Measurements from ENCODE around the gene FAM120B.

The FAM120B gene

DNA sequence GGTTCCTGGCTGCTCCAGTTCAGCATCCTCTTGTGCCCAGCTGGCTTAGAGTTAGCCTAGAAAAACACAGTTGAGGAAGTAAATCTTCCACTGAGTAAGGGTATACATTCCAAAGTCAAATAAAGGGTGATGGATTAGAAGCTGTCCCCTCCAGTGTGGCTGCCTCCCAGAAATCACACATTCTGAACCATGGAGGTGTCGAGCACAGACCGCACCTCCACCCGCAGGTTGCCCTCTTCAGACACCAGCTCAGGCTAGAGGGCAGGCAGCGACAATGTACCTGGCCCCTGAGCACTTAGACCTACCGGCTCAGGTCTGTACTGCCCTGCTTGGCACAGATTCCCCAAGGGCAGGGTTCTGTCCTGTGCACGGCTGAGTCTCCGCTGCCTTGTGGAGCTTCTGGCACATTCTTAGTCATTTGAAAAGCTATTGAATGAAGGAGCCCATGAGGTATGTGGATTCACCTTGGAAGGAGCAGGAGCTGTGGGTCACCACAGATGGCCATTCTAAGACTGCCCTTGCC lies 118.1 kb downstream of the FAM120B start:
- no peak for DNase-seq

DNA sequence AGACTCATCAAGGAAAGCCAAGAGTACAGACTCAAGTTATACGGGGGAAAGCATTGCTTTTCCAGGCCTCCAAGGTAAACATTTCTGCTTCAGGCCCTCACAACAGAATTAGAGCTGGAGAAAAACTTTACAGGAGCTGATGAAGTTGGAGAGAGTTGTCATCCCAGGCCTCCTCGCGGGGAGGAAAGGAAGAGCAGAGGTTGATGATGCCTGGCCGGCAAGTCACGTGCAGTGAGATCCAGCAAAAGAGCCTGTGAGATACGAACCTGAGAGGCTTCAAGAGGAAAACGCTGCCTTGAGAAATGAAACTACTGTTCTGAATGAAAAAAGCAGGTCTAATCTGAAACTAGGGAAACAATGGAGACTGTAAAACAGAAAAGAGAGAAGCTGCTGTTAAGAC lies 122.9 kb downstream of the FAM120B start:
- DNase-seq: peak in 1 of 2 experiments; percentile 13

- no peak for DNase-seq
Observed at GRCh38 chr6:170433163-170434116, 126.9 kb downstream of the FAM120B start.

GRCh38 chr6:170434117-170434820 lies 127.7 kb downstream of the FAM120B start:
- peak in 1 of 2 experiments; percentile 25 for DNase-seq

GRCh38 chr6:170434821-170435155 lies 128.2 kb downstream of the FAM120B start:
- DNase-seq: no peak

DNA sequence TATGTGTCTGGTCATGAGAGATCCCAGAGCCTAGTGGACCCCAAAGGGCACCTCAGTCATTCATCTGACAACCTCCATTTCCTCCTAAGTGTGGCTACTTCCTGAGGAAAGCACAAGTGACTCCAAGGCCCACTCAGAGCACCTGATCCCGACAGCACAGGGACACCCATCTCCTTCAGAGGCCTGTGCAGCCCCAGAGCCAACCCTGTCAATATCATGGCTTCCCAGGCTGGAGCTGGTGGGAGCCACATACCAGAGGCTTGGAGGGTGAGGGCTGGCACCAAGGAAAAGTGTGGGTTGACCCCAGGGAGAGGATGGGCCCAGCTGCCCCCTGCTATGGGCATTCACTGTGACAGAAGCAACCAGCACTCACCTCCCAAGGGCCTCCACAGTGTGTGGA lies 129.2 kb downstream of the FAM120B start:
- DNase-seq: no peak

GRCh38 chr6:170436209-170436809 lies 129.8 kb downstream of the FAM120B start:
- DNase-seq: no peak

GRCh38 chr6:170437719-170438401 lies 131.3 kb downstream of the FAM120B start:
- DNase-seq: peak in 1 of 2 experiments; percentile 30

- peak; percentile 98 for DNase-seq
Observed at GRCh38 chr6:170438402-170438753, 131.8 kb downstream of the FAM120B start.

DNA sequence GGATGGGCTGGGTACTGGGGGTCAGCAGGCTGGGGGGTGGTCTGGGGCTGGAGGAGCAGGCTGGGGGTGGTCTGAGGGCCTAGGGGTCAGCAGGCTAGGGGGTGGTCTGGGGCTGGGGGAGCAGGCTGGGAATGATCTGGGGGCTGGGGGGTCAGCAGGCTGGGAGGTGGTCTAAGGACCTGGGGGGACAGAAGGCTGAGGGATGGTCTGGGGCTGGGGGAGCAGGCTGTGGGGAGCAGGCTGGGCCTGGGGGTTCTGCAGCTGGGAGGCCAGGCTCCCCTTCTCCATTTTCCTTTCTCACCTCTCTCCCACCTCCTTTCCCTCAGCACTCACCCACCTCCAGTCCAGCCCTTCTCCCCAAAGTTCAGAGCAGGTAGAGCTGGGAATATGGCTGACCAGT lies 132.3 kb downstream of the FAM120B start:
- DNase-seq: no peak

DNA sequence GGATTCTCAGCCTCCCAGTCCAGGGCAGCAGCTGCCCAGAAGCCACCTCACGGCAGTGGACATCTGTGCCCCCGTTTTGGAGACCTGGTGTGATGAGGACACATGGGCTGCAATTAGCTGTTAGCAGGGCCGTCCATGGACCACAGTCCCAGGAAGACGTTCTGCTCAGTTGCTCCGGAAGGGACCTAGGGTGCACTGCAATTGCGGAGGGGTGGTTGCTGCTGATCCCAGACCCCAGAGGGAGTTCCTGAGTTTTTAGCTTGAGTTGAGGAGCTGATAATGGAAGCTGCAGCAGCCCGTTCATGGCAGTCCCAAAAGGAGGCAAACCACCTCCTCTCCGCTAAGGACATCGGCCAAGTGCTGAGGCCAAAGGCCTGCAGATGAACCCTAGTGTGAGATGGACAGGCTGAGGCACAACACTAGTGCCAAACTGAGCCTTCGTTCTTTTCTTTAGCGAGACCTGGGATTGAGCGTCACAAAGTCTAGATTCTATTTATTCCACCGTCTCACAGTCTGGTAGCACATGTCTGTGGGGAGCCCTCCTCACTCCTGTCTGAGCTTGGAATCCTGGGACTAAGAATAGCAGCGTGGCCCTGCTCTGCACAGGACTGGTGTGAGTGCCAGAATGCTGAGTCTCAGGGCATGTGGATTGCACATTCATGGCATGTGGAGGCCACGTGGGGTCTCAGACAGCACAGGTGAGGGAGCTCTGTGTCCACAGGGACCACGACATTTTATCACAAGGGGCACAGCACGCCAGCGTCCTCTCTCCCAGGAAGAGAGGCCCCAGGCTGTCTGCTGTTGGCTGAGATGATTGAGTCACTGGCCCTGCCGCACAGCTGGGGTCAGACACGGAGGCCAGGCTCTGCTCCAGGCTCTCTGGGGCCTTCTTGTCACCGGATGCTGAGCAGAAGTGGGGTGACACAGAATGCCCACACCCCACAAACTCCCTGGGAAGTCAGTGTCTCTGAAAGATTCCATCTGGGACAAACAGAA lies 133.1 kb downstream of the FAM120B start:
- DNase-seq: no peak

DNA sequence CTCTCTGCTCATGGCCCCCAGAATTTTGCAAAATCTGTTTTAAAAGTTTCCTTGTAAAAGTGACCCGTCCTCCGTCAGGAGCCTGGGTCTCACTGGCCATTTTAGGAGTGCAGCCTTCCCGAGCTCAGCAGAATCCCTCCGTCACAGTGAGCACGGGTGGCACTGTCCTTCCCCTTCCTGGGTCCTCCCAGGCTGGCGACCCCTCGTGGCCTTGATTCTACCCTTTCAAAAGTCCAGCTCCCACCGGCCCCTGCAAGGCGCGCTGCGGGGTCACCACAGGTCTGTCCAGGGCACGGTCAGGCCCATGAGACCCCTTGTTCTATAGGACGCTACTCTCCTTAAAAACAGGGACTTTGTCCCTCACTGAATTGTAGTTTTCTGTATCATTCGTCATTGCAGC lies 133.9 kb downstream of the FAM120B start:
- no peak for DNase-seq

DNA sequence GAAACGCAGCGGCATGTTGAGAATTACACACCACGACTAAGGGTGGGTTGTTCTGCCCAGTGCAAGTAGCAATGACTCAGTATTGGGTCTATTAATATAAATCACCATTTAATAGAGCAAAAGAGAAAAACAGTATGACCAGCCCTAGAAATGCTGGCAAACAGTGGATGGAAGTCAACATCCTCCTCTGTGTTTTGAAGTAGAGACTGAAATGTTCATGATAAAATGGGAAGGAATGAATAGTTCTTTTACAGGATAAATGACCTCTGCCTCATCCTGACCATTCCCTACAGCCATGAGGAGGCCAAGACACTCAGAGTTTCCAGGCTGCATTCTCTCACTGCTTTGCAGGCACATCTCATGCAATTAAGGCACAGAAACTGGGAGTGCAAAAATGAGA lies 134.8 kb downstream of the FAM120B start:
- no peak for DNase-seq

DNA sequence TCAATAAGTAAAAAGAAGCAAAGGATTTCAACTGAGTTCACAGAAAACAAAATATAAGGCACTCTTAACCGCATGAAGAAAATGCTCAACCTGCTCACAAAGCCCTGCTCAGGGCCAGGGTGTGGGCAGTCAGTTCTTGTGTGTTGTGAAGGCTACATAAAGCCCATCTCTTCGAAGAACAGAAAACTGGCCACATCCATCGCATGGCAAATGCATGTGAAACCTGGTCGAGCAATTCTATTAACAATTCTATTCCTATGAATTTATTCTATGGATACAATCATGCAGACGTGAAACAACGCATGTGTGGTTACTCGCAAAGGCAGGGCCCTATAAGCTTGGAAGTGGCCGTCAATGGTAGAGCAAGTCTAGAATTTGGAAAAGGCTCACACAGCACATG lies 136.0 kb downstream of the FAM120B start:
- DNase-seq: no peak

DNA sequence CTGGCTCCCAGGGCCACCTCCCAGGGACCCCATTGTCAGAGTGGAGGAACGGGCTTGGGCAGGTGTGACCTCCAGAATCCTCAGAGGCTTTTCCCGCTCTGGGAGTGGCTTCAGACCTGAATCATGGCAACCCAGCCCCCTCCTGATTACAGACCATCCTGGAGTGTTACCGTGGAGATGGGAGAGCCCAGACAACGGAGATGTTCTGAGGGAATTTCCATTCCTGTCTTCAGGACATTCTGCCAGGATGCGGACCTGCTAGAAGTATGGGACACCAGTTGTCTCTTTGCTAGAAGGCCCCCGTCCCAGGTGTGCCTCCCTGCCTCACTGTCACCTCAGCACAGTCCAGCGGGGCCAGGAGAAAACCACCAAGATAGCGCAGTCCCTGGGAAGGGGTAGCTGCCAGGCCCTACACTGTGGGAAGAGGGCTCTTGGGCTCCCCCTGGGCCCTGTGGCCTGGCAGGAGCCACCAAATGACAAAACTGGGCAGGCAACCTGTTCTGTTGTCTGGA lies 136.6 kb downstream of the FAM120B start:
- peak in 1 of 2 experiments; percentile 50 for DNase-seq

GRCh38 chr6:170444056-170444591 lies 137.6 kb downstream of the FAM120B start:
- peak; percentile 59 to 78 for DNase-seq

GRCh38 chr6:170444811-170445211 lies 138.3 kb downstream of the FAM120B start:
- DNase-seq: no peak

- peak; percentile 56 to 70 for DNase-seq
Observed at GRCh38 chr6:170445487-170445886, 138.9 kb downstream of the FAM120B start.

DNA sequence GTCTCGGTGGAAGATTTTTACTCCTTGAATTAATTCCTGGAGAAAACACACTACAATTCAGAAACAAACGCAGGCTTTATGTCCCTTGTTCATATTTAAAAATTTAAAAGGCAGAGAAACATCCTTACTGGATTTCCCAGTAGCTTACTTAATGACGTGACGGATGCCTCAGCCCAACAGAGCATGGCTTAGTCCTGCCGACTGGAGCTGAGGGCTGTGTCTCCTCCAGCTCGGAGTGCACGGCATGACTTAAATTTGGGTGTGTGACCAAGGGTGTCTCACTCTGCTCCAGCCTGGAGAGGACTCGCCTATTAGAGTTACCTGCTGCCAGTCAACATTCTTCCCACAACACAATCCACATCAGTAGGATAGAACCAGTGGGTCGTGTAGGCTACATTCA lies 139.4 kb downstream of the FAM120B start:
- no peak for DNase-seq

DNA sequence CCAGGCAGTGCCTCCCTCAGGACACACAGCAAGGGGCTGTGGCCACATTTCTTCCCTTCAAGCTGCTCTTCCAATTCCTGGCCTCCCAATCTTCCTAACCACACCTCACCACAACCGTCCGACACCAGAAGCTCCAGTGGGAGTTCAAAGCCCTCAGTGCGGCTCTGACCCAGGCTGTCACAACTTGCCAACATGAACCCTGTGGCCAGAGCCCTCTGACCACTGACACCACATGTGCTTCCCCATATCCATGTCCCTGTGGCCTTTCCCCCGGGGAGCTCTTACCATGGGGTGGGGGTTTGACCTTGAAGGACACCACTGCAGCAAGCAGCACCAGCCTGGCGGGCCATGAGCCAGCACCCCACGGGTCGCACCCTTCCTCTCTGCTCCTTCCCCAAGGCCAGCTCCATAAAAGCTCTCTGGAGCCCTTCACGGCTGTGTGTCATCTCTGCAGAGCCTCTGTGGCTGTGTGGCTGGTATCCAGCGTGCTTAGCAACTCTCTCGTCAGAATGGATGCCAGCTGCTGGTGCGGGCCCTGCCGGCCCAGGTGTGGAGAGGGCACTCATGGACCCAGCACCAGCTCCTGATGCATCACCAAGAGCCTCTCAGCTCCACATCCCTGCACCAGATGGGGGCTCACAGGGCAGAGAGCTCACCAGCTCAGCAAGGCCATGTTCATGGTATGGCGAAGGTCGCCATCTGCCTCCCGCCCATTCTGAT lies 140.4 kb downstream of the FAM120B start:
- DNase-seq: peak in 1 of 2 experiments; percentile 44
